Astrocyte (in vitro differentiated cells and primary cell): Measurements from ENCODE around the gene MRPL55. TPM values are rescaled to one million over a fixed set of nuclear protein-coding genes. Genes with fewer than 3 reads are reported as not detected.

Experiments used
- DNase-seq: peaks from one replicate; pipeline ENCODE4 v3.0.0-alpha.2; 2010; ENCODE audit warnings: low read depth
- FAIRE-seq: peaks from 2 replicates; lab custom pipeline; 2011; peaks lifted over from hg19 to GRCh38; lab: Jason Lieb, UNC
- H2AFZ ChIP-seq: 2 replicates; pipeline ENCODE4 v1.6.0; 2012; ENCODE audit warnings: low read depth, low read length, inconsistent platforms
- H3K27ac ChIP-seq: 2 replicates; pipeline ENCODE4 v1.5.1; 2011; ENCODE audit warnings: low read depth, low read length, inconsistent platforms
- H3K27me3 ChIP-seq: 2 replicates; pipeline ENCODE4 v1.6.0; 2011; ENCODE audit warnings: low read length, inconsistent platforms; ENCODE audit not compliant: insufficient read depth
- H3K36me3 ChIP-seq: 2 replicates; pipeline ENCODE4 v1.5.1; 2011; ENCODE audit warnings: low read length, inconsistent platforms; ENCODE audit not compliant: insufficient read depth
- H3K4me1 ChIP-seq: 2 replicates; pipeline ENCODE4 v1.5.1; 2011; ENCODE audit warnings: low read length, inconsistent platforms; ENCODE audit not compliant: insufficient read depth
- H3K4me2 ChIP-seq: 2 replicates; pipeline ENCODE4 v1.6.0; 2012; ENCODE audit warnings: low read length, inconsistent platforms
- H3K4me3 ChIP-seq: 2 replicates; pipeline ENCODE4 v1.5.1; 2011; ENCODE audit warnings: low read depth, mild to moderate bottlenecking, low read length, inconsistent platforms; ENCODE audit not compliant: insufficient read depth
- H3K79me2 ChIP-seq: 2 replicates; pipeline ENCODE4 v1.6.0; 2012; ENCODE audit warnings: mild to moderate bottlenecking, low read length, inconsistent platforms; ENCODE audit not compliant: insufficient read depth
- H3K9ac ChIP-seq: 2 replicates; pipeline ENCODE4 v1.6.0; 2012; ENCODE audit warnings: mild to moderate bottlenecking, low read length, inconsistent platforms
- H3K9me3 ChIP-seq: 2 replicates; pipeline ENCODE4 v1.5.1; 2012; ENCODE audit warnings: low read depth, mild to moderate bottlenecking, low read length, inconsistent platforms; ENCODE audit not compliant: insufficient read depth
- H4K20me1 ChIP-seq: 2 replicates; pipeline ENCODE4 v1.6.0; 2012; ENCODE audit warnings: low read length, inconsistent platforms; ENCODE audit not compliant: insufficient read depth
- H3K27ac Mint-ChIP-seq: one replicate; pipeline ENCODE4 v1.8.0; 2021; ENCODE audit warnings: mild to moderate bottlenecking, mixed read lengths; ENCODE audit not compliant: unreplicated experiment
- H3K27me3 Mint-ChIP-seq: one replicate; pipeline ENCODE4 v1.8.0; 2021; ENCODE audit warnings: low read depth, mixed read lengths; ENCODE audit not compliant: unreplicated experiment
- H3K36me3 Mint-ChIP-seq: one replicate; pipeline ENCODE4 v1.8.0; 2021; ENCODE audit warnings: low read depth, mixed read lengths; ENCODE audit not compliant: unreplicated experiment
- H3K4me1 Mint-ChIP-seq: one replicate; pipeline ENCODE4 v1.8.0; 2021; ENCODE audit warnings: low read depth, mixed read lengths; ENCODE audit not compliant: unreplicated experiment
- H3K4me3 Mint-ChIP-seq: one replicate; pipeline ENCODE4 v1.8.0; 2021; ENCODE audit warnings: mild to moderate bottlenecking, moderate library complexity, mixed read lengths; ENCODE audit not compliant: unreplicated experiment
- H3K9me3 Mint-ChIP-seq: one replicate; pipeline ENCODE4 v1.8.0; 2021; ENCODE audit warnings: mild to moderate bottlenecking, mixed read lengths; ENCODE audit not compliant: unreplicated experiment
- EZH2 ChIP-seq: IDR thresholded peaks from 2 replicates; pipeline ENCODE4 v1.6.1; 2012; ENCODE audit warnings: mild to moderate bottlenecking, low read length, inconsistent platforms; ENCODE audit not compliant: insufficient read depth
- total RNA-seq: library from RNA; stranded (reverse); gene quantifications from 2 replicates; pipeline ENCODE4 v1.2.1, GENCODE V29; 2021
- TF ChIP-seq, protein P1 (sequence below): IDR thresholded peaks from 2 replicates; pipeline ENCODE4 v1.5.1; 2011; ENCODE audit warnings: low read depth, mild to moderate bottlenecking, inconsistent platforms, low read length, moderate library complexity; ENCODE audit not compliant: insufficient read depth

Gene MRPL55
- total RNA-seq, 1 donor from 2014 or later = 50.8 TPM

DNA sequence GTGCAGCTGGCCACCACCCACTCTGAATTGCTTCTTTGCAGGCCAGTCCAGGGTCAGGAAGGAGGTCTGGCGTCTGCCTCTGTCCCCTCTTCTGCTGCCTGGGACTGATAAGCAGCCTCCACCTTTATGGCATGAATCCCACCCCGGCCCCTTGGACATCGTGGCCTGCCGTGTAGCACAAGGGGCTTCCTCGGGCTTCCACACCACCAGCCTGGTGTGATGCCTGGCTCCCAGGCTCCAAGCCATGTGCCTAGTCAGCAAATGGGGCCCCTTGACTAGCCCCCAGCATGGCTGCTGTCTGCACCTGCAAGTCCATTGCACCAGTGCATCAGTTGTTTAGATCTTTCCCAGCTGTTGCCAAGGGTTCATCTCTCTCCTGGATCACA, 36.4 kb downstream of the MRPL55 start:
- DNase-seq = no peak
- Histone ChIP-seq H2AFZ (no peak overlapping the region), H3K4me3 (no peak overlapping the region), H3K4me2 (no peak overlapping the region), H3K27ac (no peak overlapping the region), H3K27me3 (no peaks in the 10 kb centered on the region), H3K9ac (no peak overlapping the region), H3K79me2 (no peaks in the 10 kb centered on the region), H3K4me1 (no peaks in the 10 kb centered on the region), H3K36me3 (no peaks in the 10 kb centered on the region), H3K9me3 (no peaks in the 10 kb centered on the region), H4K20me1 (peaks cover 20% of the 10 kb centered on the region)
- H3K27ac Mint-ChIP-seq = no peak overlapping the region
- H3K36me3 Mint-ChIP-seq = no peaks in the 10 kb centered on the region
- no peak overlapping the region for H3K4me3 Mint-ChIP-seq
- no peak for FAIRE-seq
- H3K27me3 Mint-ChIP-seq = peaks cover 40% of the 10 kb centered on the region
- H3K9me3 Mint-ChIP-seq = peaks cover 4% of the 10 kb centered on the region
- no peaks in the 10 kb centered on the region for H3K4me1 Mint-ChIP-seq
- TF ChIP-seq EZH2 = no peak
- TF ChIP-seq, protein P1, sequence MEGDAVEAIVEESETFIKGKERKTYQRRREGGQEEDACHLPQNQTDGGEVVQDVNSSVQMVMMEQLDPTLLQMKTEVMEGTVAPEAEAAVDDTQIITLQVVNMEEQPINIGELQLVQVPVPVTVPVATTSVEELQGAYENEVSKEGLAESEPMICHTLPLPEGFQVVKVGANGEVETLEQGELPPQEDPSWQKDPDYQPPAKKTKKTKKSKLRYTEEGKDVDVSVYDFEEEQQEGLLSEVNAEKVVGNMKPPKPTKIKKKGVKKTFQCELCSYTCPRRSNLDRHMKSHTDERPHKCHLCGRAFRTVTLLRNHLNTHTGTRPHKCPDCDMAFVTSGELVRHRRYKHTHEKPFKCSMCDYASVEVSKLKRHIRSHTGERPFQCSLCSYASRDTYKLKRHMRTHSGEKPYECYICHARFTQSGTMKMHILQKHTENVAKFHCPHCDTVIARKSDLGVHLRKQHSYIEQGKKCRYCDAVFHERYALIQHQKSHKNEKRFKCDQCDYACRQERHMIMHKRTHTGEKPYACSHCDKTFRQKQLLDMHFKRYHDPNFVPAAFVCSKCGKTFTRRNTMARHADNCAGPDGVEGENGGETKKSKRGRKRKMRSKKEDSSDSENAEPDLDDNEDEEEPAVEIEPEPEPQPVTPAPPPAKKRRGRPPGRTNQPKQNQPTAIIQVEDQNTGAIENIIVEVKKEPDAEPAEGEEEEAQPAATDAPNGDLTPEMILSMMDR = no peak

GRCh38 chr1:228071839-228072657, 37.1 kb downstream of the MRPL55 start:
- Histone ChIP-seq H4K20me1 (peaks cover 17% of the 10 kb centered on the region), H3K27me3 (peaks cover 1% of the 10 kb centered on the region), H2AFZ (no peak overlapping the region), H3K36me3 (no peaks in the 10 kb centered on the region), H3K4me2 (no peak overlapping the region), H3K27ac (no peak overlapping the region), H3K4me1 (no peaks in the 10 kb centered on the region), H3K9ac (no peak overlapping the region), H3K4me3 (no peak overlapping the region), H3K79me2 (no peaks in the 10 kb centered on the region), H3K9me3 (no peaks in the 10 kb centered on the region)
- peaks cover 4% of the 10 kb centered on the region for H3K9me3 Mint-ChIP-seq
- peaks cover 37% of the 10 kb centered on the region for H3K27me3 Mint-ChIP-seq
- DNase-seq = no peak
- H3K27ac Mint-ChIP-seq = no peak overlapping the region
- H3K4me1 Mint-ChIP-seq = no peaks in the 10 kb centered on the region
- no peaks in the 10 kb centered on the region for H3K36me3 Mint-ChIP-seq
- H3K4me3 Mint-ChIP-seq = no peak overlapping the region
- no peak for FAIRE-seq
- no peak for TF ChIP-seq EZH2
- TF ChIP-seq, protein P1 = no peak

GRCh38 chr1:228070851-228071250, 38.2 kb downstream of the MRPL55 start:
- H3K4me3 ChIP-seq = no peak overlapping the region
- no peaks in the 10 kb centered on the region for H3K9me3 ChIP-seq
- peaks cover 5% of the 10 kb centered on the region for H3K27me3 ChIP-seq
- DNase-seq = no peak
- Mint-ChIP-seq H3K27ac (no peak overlapping the region), H3K9me3 (no peaks in the 10 kb centered on the region), H3K27me3 (peaks cover 38% of the 10 kb centered on the region), H3K36me3 (no peaks in the 10 kb centered on the region), H3K4me1 (no peaks in the 10 kb centered on the region), H3K4me3 (no peak overlapping the region)
- no peak overlapping the region for H3K27ac ChIP-seq
- peaks cover 12% of the 10 kb centered on the region for H4K20me1 ChIP-seq
- no peak overlapping the region for H3K4me2 ChIP-seq
- no peak overlapping the region for H3K9ac ChIP-seq
- no peak overlapping the region for H2AFZ ChIP-seq
- no peak for TF ChIP-seq EZH2
- TF ChIP-seq, protein P1 = no peak
- FAIRE-seq = no peak
- no peaks in the 10 kb centered on the region for H3K4me1 ChIP-seq
- H3K79me2 ChIP-seq = no peaks in the 10 kb centered on the region
- H3K36me3 ChIP-seq = no peaks in the 10 kb centered on the region
